Measurements from ENCODE around the gene MAN2A2.

Gene MAN2A2

GRCh38 chr15:90957031-90957790 is 54.1 kb downstream of the MAN2A2 start:
- Histone ChIP-seq H3K4ac (ENCODE audit: low read length) (no peak overlapping the region), H3K27me3 (ENCODE audit: control insufficient read depth in 3 of 3, insufficient read depth in 3 of 3, low read depth in 1 of 3, low read length in 3 of 3) (peaks cover 0 to 4% (median 0%) of the 10 kb centered on the region in 3 experiments), H3K36me3 (replicated peaks in 1 of 2; ENCODE audit: control insufficient read depth in 2 of 2, insufficient read depth in 2 of 2, low read length in 2 of 2) (peaks cover 28 to 43% of the 10 kb centered on the region in 2 donors), H2AFZ (ENCODE audit: low read length) (peak overlapping the region; percentile 71), H3K4me3 (ENCODE audit: low read length in 2 of 2) (peak overlapping the region; percentile 9 to 86), H3K9me3 (replicated peaks in 1 of 2; ENCODE audit: control insufficient read depth in 2 of 2, insufficient read depth in 1 of 2, low read depth in 1 of 2, low read length in 2 of 2) (peaks cover 0 to 1% of the 10 kb centered on the region in 2 donors), H4K8ac (ENCODE audit: low read depth, low read length) (peak overlapping the region; percentile 82), H3K79me1 (ENCODE audit: low read depth, low read length) (peaks cover 10% of the 10 kb centered on the region), H3K23ac (ENCODE audit: low read depth, low read length, poor library complexity) (peak overlapping the region; percentile 89), H4K91ac (ENCODE audit: low read depth, low read length, poor library complexity) (no peak overlapping the region), H3K9ac (ENCODE audit: low read depth, low read length, poor library complexity) (peak overlapping the region; percentile 95), H2BK15ac (ENCODE audit: low read length) (peak overlapping the region; percentile 85), H2AK5ac (ENCODE audit: low read depth, low read length) (peak overlapping the region; percentile 91), H3K14ac (ENCODE audit: low read length) (peak overlapping the region; percentile 9), H2BK12ac (ENCODE audit: low read length) (no peak overlapping the region), H2BK5ac (ENCODE audit: low read length) (peak overlapping the region; percentile 48), H3K4me2 (ENCODE audit: insufficient read depth, low read length, poor library complexity, severe bottlenecking) (peak overlapping the region; percentile 90), H3K4me1 (ENCODE audit: control insufficient read depth in 2 of 2, insufficient read depth in 1 of 2, low read depth in 1 of 2, low read length in 2 of 2) (peaks cover 0 to 10% of the 10 kb centered on the region in 2 donors), H2BK120ac (ENCODE audit: low read depth, low read length) (no peak overlapping the region), H3K27ac (replicated peaks; ENCODE audit: low read length) (no peak overlapping the region), H3K18ac (ENCODE audit: low read length) (peak overlapping the region; percentile 97)
- DNase-seq (ENCODE audit: low spot score), result peak; percentile 32
- WGBS, 2 donors (ENCODE audit: extremely low coverage in 2 of 2, insufficient read length in 2 of 2, insufficient replicate concordance in 1 of 2), result no CpG with 5 or more reads among the region's 63 CpGs

DNA sequence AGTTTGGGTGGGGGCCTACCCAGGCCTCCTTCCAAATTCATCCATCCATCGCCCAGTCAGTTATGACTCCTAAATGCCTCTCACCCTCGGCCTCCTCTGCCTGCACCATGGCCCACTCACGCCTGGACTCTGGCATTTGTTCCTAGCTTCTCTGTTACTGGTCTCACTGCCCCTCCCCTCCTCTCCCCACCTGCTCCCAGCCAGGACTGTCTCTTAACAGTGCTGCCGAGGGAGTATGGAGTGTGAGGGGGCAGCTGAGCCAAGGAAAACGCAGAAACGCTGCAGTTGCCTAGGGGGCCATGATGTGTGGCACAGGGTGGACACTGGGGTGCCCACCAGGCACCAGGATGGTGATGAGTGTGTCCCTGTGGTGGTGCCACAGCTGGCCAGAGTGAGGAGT is 54.7 kb downstream of the MAN2A2 start:
- Histone ChIP-seq H4K91ac (ENCODE audit: low read depth, low read length, poor library complexity) (peak overlapping the region; percentile 82), H3K36me3 (replicated peaks in 1 of 2; ENCODE audit: control insufficient read depth in 2 of 2, insufficient read depth in 2 of 2, low read length in 2 of 2) (peaks cover 26 to 43% of the 10 kb centered on the region in 2 donors), H2BK5ac (ENCODE audit: low read length) (peak overlapping the region; percentile 48), H2AFZ (ENCODE audit: low read length) (no peak overlapping the region), H4K8ac (ENCODE audit: low read depth, low read length) (no peak overlapping the region), H2AK5ac (ENCODE audit: low read depth, low read length) (peak overlapping the region; percentile 91), H3K79me1 (ENCODE audit: low read depth, low read length) (peaks cover 10% of the 10 kb centered on the region), H3K9ac (ENCODE audit: low read depth, low read length, poor library complexity) (peak overlapping the region; percentile 95), H3K4ac (ENCODE audit: low read length) (no peak overlapping the region), H3K4me2 (ENCODE audit: insufficient read depth, low read length, poor library complexity, severe bottlenecking) (no peak overlapping the region), H3K14ac (ENCODE audit: low read length) (peak overlapping the region; percentile 9), H2BK15ac (ENCODE audit: low read length) (no peak overlapping the region), H3K27ac (replicated peaks; ENCODE audit: low read length) (no peak overlapping the region), H3K4me3 (ENCODE audit: low read length in 2 of 2) (no peak overlapping the region), H3K18ac (ENCODE audit: low read length) (peak overlapping the region; percentile 53), H3K9me3 (replicated peaks in 1 of 2; ENCODE audit: control insufficient read depth in 2 of 2, insufficient read depth in 1 of 2, low read depth in 1 of 2, low read length in 2 of 2) (peaks cover 0 to 1% of the 10 kb centered on the region in 2 donors), H2BK120ac (ENCODE audit: low read depth, low read length) (no peak overlapping the region), H2BK12ac (ENCODE audit: low read length) (no peak overlapping the region), H3K23ac (ENCODE audit: low read depth, low read length, poor library complexity) (peak overlapping the region; percentile 77), H3K4me1 (ENCODE audit: control insufficient read depth in 2 of 2, insufficient read depth in 1 of 2, low read depth in 1 of 2, low read length in 2 of 2) (peaks cover 0 to 10% of the 10 kb centered on the region in 2 donors), H3K27me3 (ENCODE audit: control insufficient read depth in 3 of 3, insufficient read depth in 3 of 3, low read depth in 1 of 3, low read length in 3 of 3) (peaks cover 0 to 4% (median 0%) of the 10 kb centered on the region in 3 experiments)
- no peak for DNase-seq (ENCODE audit: low spot score)
- no CpG with 5 or more reads among the region's 6 CpGs for WGBS, 2 donors (ENCODE audit: extremely low coverage in 2 of 2, insufficient read length in 2 of 2, insufficient replicate concordance in 1 of 2)

- Histone ChIP-seq H2AK5ac (ENCODE audit: low read depth, low read length) (no peak overlapping the region), H3K14ac (ENCODE audit: low read length) (no peak overlapping the region), H3K4ac (ENCODE audit: low read length) (no peak overlapping the region), H3K4me2 (ENCODE audit: insufficient read depth, low read length, poor library complexity, severe bottlenecking) (no peak overlapping the region), H2AFZ (ENCODE audit: low read length) (no peak overlapping the region), H3K27me3 (ENCODE audit: control insufficient read depth in 3 of 3, insufficient read depth in 3 of 3, low read depth in 1 of 3, low read length in 3 of 3) (peaks cover 0 to 4% (median 0%) of the 10 kb centered on the region in 3 experiments), H3K4me3 (ENCODE audit: low read length in 2 of 2) (no peak overlapping the region), H3K23ac (ENCODE audit: low read depth, low read length, poor library complexity) (no peak overlapping the region), H2BK12ac (ENCODE audit: low read length) (no peak overlapping the region), H4K91ac (ENCODE audit: low read depth, low read length, poor library complexity) (no peak overlapping the region), H3K18ac (ENCODE audit: low read length) (no peak overlapping the region), H3K27ac (replicated peaks; ENCODE audit: low read length) (no peak overlapping the region), H3K4me1 (ENCODE audit: control insufficient read depth in 2 of 2, insufficient read depth in 1 of 2, low read depth in 1 of 2, low read length in 2 of 2) (peaks cover 0 to 10% of the 10 kb centered on the region in 2 donors), H3K9ac (ENCODE audit: low read depth, low read length, poor library complexity) (no peak overlapping the region), H4K8ac (ENCODE audit: low read depth, low read length) (no peak overlapping the region), H2BK5ac (ENCODE audit: low read length) (no peak overlapping the region), H2BK120ac (ENCODE audit: low read depth, low read length) (no peak overlapping the region), H3K79me1 (ENCODE audit: low read depth, low read length) (peaks cover 8% of the 10 kb centered on the region), H3K36me3 (replicated peaks in 1 of 2; ENCODE audit: control insufficient read depth in 2 of 2, insufficient read depth in 2 of 2, low read length in 2 of 2) (peaks cover 16 to 43% of the 10 kb centered on the region in 2 donors), H2BK15ac (ENCODE audit: low read length) (no peak overlapping the region), H3K9me3 (replicated peaks in 1 of 2; ENCODE audit: control insufficient read depth in 2 of 2, insufficient read depth in 1 of 2, low read depth in 1 of 2, low read length in 2 of 2) (no peaks in the 10 kb centered on the region)
- WGBS, 2 donors (ENCODE audit: extremely low coverage in 2 of 2, insufficient read length in 2 of 2, insufficient replicate concordance in 1 of 2), result no CpG with 5 or more reads among the region's 8 CpGs
- no peak for DNase-seq (ENCODE audit: low spot score)
These were observed 56.0 kb downstream of the MAN2A2 start for GRCh38 chr15:90959028-90959595.

- DNase-seq (ENCODE audit: low spot score), result no peak
- no peak overlapping the region for H4K8ac ChIP-seq (ENCODE audit: low read depth, low read length)
- no peak overlapping the region for H3K18ac ChIP-seq (ENCODE audit: low read length)
- no peak overlapping the region for H2BK12ac ChIP-seq (ENCODE audit: low read length)
- H3K27me3 ChIP-seq (ENCODE audit: control insufficient read depth in 3 of 3, insufficient read depth in 3 of 3, low read depth in 1 of 3, low read length in 3 of 3), result peaks cover 0 to 4% (median 0%) of the 10 kb centered on the region in 3 experiments
- H3K9me3 ChIP-seq (replicated peaks in 1 of 2; ENCODE audit: control insufficient read depth in 2 of 2, insufficient read depth in 1 of 2, low read depth in 1 of 2, low read length in 2 of 2), result no peaks in the 10 kb centered on the region
- H3K14ac ChIP-seq (ENCODE audit: low read length), result no peak overlapping the region
- no peak overlapping the region for H2BK120ac ChIP-seq (ENCODE audit: low read depth, low read length)
- no peak overlapping the region for H3K4ac ChIP-seq (ENCODE audit: low read length)
- peaks cover 16 to 49% of the 10 kb centered on the region in 2 donors for H3K36me3 ChIP-seq (replicated peaks in 1 of 2; ENCODE audit: control insufficient read depth in 2 of 2, insufficient read depth in 2 of 2, low read length in 2 of 2)
- H3K79me1 ChIP-seq (ENCODE audit: low read depth, low read length), result peaks cover 8% of the 10 kb centered on the region
- WGBS, 2 donors (ENCODE audit: extremely low coverage in 2 of 2, insufficient read length in 2 of 2, insufficient replicate concordance in 1 of 2), result no CpG with 5 or more reads among the region's 5 CpGs
- H3K4me2 ChIP-seq (ENCODE audit: insufficient read depth, low read length, poor library complexity, severe bottlenecking), result no peak overlapping the region
- H2BK5ac ChIP-seq (ENCODE audit: low read length), result no peak overlapping the region
- H2AK5ac ChIP-seq (ENCODE audit: low read depth, low read length), result no peak overlapping the region
- peak overlapping the region in 1 of 2 donors; percentile 14 for H3K4me3 ChIP-seq (ENCODE audit: low read length in 2 of 2)
- no peak overlapping the region for H3K23ac ChIP-seq (ENCODE audit: low read depth, low read length, poor library complexity)
- no peak overlapping the region for H2BK15ac ChIP-seq (ENCODE audit: low read length)
- no peak overlapping the region for H2AFZ ChIP-seq (ENCODE audit: low read length)
- H3K27ac ChIP-seq (replicated peaks; ENCODE audit: low read length), result no peak overlapping the region
- peaks cover 0 to 10% of the 10 kb centered on the region in 2 donors for H3K4me1 ChIP-seq (ENCODE audit: control insufficient read depth in 2 of 2, insufficient read depth in 1 of 2, low read depth in 1 of 2, low read length in 2 of 2)
- no peak overlapping the region for H3K9ac ChIP-seq (ENCODE audit: low read depth, low read length, poor library complexity)
- H4K91ac ChIP-seq (ENCODE audit: low read depth, low read length, poor library complexity), result no peak overlapping the region
These were observed 56.8 kb downstream of the MAN2A2 start for GRCh38 chr15:90959894-90960293.

All from neuronal stem cell (in vitro differentiated cells).